Colonic mucosa (tissue), 4 donors: ENCODE data around the gene RIIAD1. TPM values are rescaled to one million over a fixed set of nuclear protein-coding genes. Genes with fewer than 3 reads are reported as not detected.

Experiments
- DNase-seq: peaks from one replicate; pipeline ENCODE4 v3.0.0-alpha.2; 2020
- H3K27ac ChIP-seq: fragments of 200-600 bp; one replicate; pipeline ENCODE4 v1.8.0; 2021
- H3K27me3 ChIP-seq: fragments of 200-600 bp; one replicate; pipeline ENCODE4 v1.8.0; 2021
- H3K36me3 ChIP-seq: fragments of 200-600 bp; one replicate; pipeline ENCODE4 v1.8.0; 2021
- H3K4me1 ChIP-seq: fragments of 200-600 bp; one replicate; pipeline ENCODE4 v1.8.0; 2021; ENCODE audit warnings: mild to moderate bottlenecking
- H3K4me3 ChIP-seq: fragments of 200-600 bp; one replicate; pipeline ENCODE4 v1.8.0; 2021
- H3K9ac ChIP-seq, 2 donors: one replicate each; pipeline ENCODE4 v1.7.0; 2013; ENCODE audit warnings: control low read depth in 2 of 2, low read depth in 2 of 2, low read length in 2 of 2
- H3K9me3 ChIP-seq: fragments of 200-600 bp; one replicate; pipeline ENCODE4 v1.8.0; 2021
- CTCF ChIP-seq: fragments of 200-600 bp; IDR thresholded peaks from one replicate; pipeline ENCODE4 v1.8.0; 2022; ENCODE audit warnings: antibody characterized with exemption, mild to moderate bottlenecking
- intact Hi-C: fragments of 100-400 bp; cut with DNase I; formaldehyde crosslinking; loops from one replicate; pipeline ENCODE4 v1.14.1; 2022
- total RNA-seq, 2 donors: library from RNA; stranded (reverse); fragmentation: NEBNext Ultra II Directional in 1 of 2; extraction: Animal tissue kit (Norgen Biotek cat#: 25700) in 1 of 2; gene quantifications; one replicate each; pipeline ENCODE4 v1.2.1, GENCODE V29; 2021
- donor health status: healthy.
- donor health status: DM: no; HTN: no; CAD: no.
- donor health status: DM: no; HTN: no; CAD: no.

The RIIAD1 gene
- total RNA-seq, 2 donors from 2014 or later, result 0.91 TPM; not detected in 1

- no peak overlapping the region for H3K27ac ChIP-seq
- no peak overlapping the region for H3K9ac ChIP-seq
- no peaks in the 10 kb centered on the region for H3K9me3 ChIP-seq
- H3K4me1 ChIP-seq, result no peaks in the 10 kb centered on the region
- no peak for TF ChIP-seq CTCF
- intact Hi-C loops, result no loop called here
- no peaks in the 10 kb centered on the region for H3K27me3 ChIP-seq
- no peak overlapping the region for H3K4me3 ChIP-seq
- H3K36me3 ChIP-seq, result no peaks in the 10 kb centered on the region
- no peak for DNase-seq
Measured at GRCh38 chr1:151775894-151776664, 54.8 kb downstream of the RIIAD1 start.

GRCh38 chr1:151776665-151777062 lies 55.3 kb downstream of the RIIAD1 start:
- no peaks in the 10 kb centered on the region for H3K27me3 ChIP-seq
- H3K9ac ChIP-seq, result no peak overlapping the region
- H3K36me3 ChIP-seq, result no peaks in the 10 kb centered on the region
- H3K4me1 ChIP-seq, result no peaks in the 10 kb centered on the region
- H3K9me3 ChIP-seq, result no peaks in the 10 kb centered on the region
- H3K4me3 ChIP-seq, result no peak overlapping the region
- intact Hi-C loops, result no loop called here
- no peak for TF ChIP-seq CTCF
- DNase-seq, result no peak
- H3K27ac ChIP-seq, result no peak overlapping the region

- Histone ChIP-seq H3K4me3 (no peak overlapping the region), H3K36me3 (no peaks in the 10 kb centered on the region), H3K4me1 (no peaks in the 10 kb centered on the region), H3K27me3 (no peaks in the 10 kb centered on the region), H3K9ac (no peak overlapping the region), H3K9me3 (no peaks in the 10 kb centered on the region), H3K27ac (no peak overlapping the region)
- no peak for TF ChIP-seq CTCF
- DNase-seq, result no peak
- intact Hi-C loops, result no loop called here
Measured at GRCh38 chr1:151777317-151777716, 56.0 kb downstream of the RIIAD1 start.

Other genes starting within 250 kb of the RIIAD1 start
- 100 to 1,000 TPM; 118 to 148 TPM for gene CGN, start 210.1 kb upstream of the RIIAD1 start, total RNA-seq
- 10 to 100 TPM; 25.5 to 40.6 TPM for gene TUFT1, start 181.2 kb upstream of the RIIAD1 start, total RNA-seq
- gene SNX27, start 109.5 kb upstream of the RIIAD1 start, total RNA-seq, result 10 to 100 TPM; 28.7 to 32.0 TPM
- gene CELF3, start 4.7 kb upstream of the RIIAD1 start, total RNA-seq, result 1 to 10 TPM; 2.7 to 2.8 TPM
- gene MRPL9, start 42.0 kb downstream of the RIIAD1 start, total RNA-seq, result 100 to 1,000 TPM in 1 of 2 donors, 10 to 100 TPM in 1; 49.4 to 104 TPM
- gene TDRKH, start 69.0 kb downstream of the RIIAD1 start, total RNA-seq, result 1 to 10 TPM; 6.8 to 9.1 TPM
- gene LINGO4, start 83.9 kb downstream of the RIIAD1 start, total RNA-seq, result under 1 TPM; 0.12 to 0.13 TPM
- gene RORC, start 110.3 kb downstream of the RIIAD1 start, total RNA-seq, result 10 to 100 TPM; 20.5 to 27.7 TPM
- 1 to 10 TPM in 1 of 2 donors, under 1 TPM in 1; 0.85 to 1.6 TPM for gene C2CD4D, start 118.3 kb downstream of the RIIAD1 start, total RNA-seq
- gene THEM5, start 132.2 kb downstream of the RIIAD1 start, total RNA-seq, result not detected
- gene THEM4, start 188.0 kb downstream of the RIIAD1 start, total RNA-seq, result 1 to 10 TPM; 6.6 to 7.7 TPM